PC-9 (cell line): ENCODE data around the gene THBD. TPM values are rescaled to one million over a fixed set of nuclear protein-coding genes. Genes with fewer than 3 reads are reported as not detected.

Experiments used
- Bru-seq: library from RNA; stranded (reverse); fragments of 400-500 nt; gene quantifications from one replicate; lab custom pipeline; 2021; lab: Mats Ljungman, UMichigan
- BruChase-seq, 2 experiments: library from RNA; stranded (reverse); fragments of 400-500 nt; gene quantifications; one replicate each; lab custom pipeline; 2021; lab: Mats Ljungman, UMichigan
- BruUV-seq: library from RNA; stranded (reverse); fragments of 400-500 nt; replicated peaks from 2 replicates; lab custom pipeline; 2021; lab: Mats Ljungman, UMichigan
- CTCF ChIA-PET: fragments of 300-600 bp; sonication (Branson Sonifier 250); formaldehyde crosslinking; loops from one replicate; lab custom pipeline; 2022; ENCODE audit warnings: antibody characterized with exemption; lab: Charles Lee
- POLR2A ChIA-PET: fragments of 300-600 bp; sonication (Branson Sonifier 250); formaldehyde crosslinking; loops from one replicate; lab custom pipeline; 2022; ENCODE audit warnings: antibody characterized with exemption; ENCODE audit not compliant: unreplicated experiment; lab: Charles Lee
- DNase-seq, 2 experiments: peaks; one replicate each; pipeline versions ENCODE4 v3.0.0 to v3.0.0-alpha.2; 2015 to 2022; ENCODE audit warnings: mixed read lengths in 1 of 2
- H2AFZ ChIP-seq: fragments of 200-600 bp; sonication (generic); 2 replicates; pipeline ENCODE4 v1.8.1; 2017; ENCODE audit warnings: antibody characterized with exemption
- H3F3A ChIP-seq: fragments of 200-600 bp; sonication (generic); 2 replicates; pipeline ENCODE4 v1.8.1; 2017; ENCODE audit warnings: antibody characterized with exemption, mild to moderate bottlenecking, low read depth; ENCODE audit not compliant: insufficient read depth
- H3K27ac ChIP-seq: fragments of 200-600 bp; sonication (generic); 2 replicates; pipeline ENCODE4 v1.6.1; 2016; ENCODE audit warnings: mixed run types
- H3K27me3 ChIP-seq: fragments of 200-600 bp; sonication (generic); 2 replicates; pipeline ENCODE4 v1.6.1; 2016; ENCODE audit warnings: low read depth, mixed run types; ENCODE audit not compliant: insufficient read depth
- H3K36me3 ChIP-seq: fragments of 200-600 bp; sonication (generic); 2 replicates; pipeline ENCODE4 v1.6.1; 2016; ENCODE audit warnings: low read depth, mixed run types
- H3K4me1 ChIP-seq: fragments of 200-600 bp; sonication (generic); replicated peaks from 2 replicates; pipeline ENCODE4 v1.6.1; 2016; ENCODE audit warnings: mixed run types; ENCODE audit not compliant: insufficient read depth
- H3K4me2 ChIP-seq: fragments of 200-600 bp; sonication (generic); 2 replicates; pipeline ENCODE4 v1.6.1; 2017; ENCODE audit warnings: mixed run types
- H3K4me3 ChIP-seq: fragments of 200-600 bp; sonication (generic); 2 replicates; pipeline ENCODE4 v1.6.1; 2016; ENCODE audit warnings: mixed run types
- H3K79me2 ChIP-seq: fragments of 200-600 bp; sonication (generic); 2 replicates; pipeline ENCODE4 v1.6.1; 2017; ENCODE audit warnings: low read depth, mixed run types
- H3K9me2 ChIP-seq: fragments of 200-600 bp; sonication (generic); 2 replicates; pipeline ENCODE4 v1.8.1; 2017; ENCODE audit warnings: mild to moderate bottlenecking; ENCODE audit not compliant: insufficient read depth
- H3K9me3 ChIP-seq: fragments of 200-600 bp; sonication (generic); 2 replicates; pipeline ENCODE4 v1.8.1; 2016; ENCODE audit warnings: low read depth; ENCODE audit not compliant: insufficient read depth
- H4K20me1 ChIP-seq: fragments of 200-600 bp; sonication (generic); 2 replicates; pipeline ENCODE4 v1.8.1; 2017; ENCODE audit not compliant: insufficient read depth
- EZH2 ChIP-seq: fragments of 200-600 bp; sonication (generic); IDR thresholded peaks from 2 replicates; pipeline ENCODE4 v1.8.0; 2017; ENCODE audit warnings: antibody characterized with exemption, low read depth
- intact Hi-C: fragments of 100-400 bp; cut with micrococcal nuclease; formaldehyde crosslinking; loops from one replicate; pipeline ENCODE4 v1.10.0; 2022; ENCODE audit not compliant: unreplicated experiment
- long read RNA-seq: library from polyadenylated mRNA; stranded (forward); transcript quantifications from one replicate; pipeline ENCODE4 v2.0.0, GENCODE V29; 2022
- total RNA-seq: library from RNA; stranded (reverse); gene quantifications from 2 replicates; pipeline ENCODE4 v1.2.3, GENCODE V29; 2021
- TF ChIP-seq, protein P1 (sequence below): fragments of 200-600 bp; sonication (generic); conservative IDR thresholded peaks from 2 replicates; pipeline ENCODE4 v1.6.1; 2017; ENCODE audit warnings: mixed run types, antibody characterized with exemption, mild to moderate bottlenecking, moderate library complexity

Gene THBD, protein sequence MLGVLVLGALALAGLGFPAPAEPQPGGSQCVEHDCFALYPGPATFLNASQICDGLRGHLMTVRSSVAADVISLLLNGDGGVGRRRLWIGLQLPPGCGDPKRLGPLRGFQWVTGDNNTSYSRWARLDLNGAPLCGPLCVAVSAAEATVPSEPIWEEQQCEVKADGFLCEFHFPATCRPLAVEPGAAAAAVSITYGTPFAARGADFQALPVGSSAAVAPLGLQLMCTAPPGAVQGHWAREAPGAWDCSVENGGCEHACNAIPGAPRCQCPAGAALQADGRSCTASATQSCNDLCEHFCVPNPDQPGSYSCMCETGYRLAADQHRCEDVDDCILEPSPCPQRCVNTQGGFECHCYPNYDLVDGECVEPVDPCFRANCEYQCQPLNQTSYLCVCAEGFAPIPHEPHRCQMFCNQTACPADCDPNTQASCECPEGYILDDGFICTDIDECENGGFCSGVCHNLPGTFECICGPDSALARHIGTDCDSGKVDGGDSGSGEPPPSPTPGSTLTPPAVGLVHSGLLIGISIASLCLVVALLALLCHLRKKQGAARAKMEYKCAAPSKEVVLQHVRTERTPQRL
- 1.7 and 3.0 TPM in 2 replicates for total RNA-seq
- percentile 43 among the genes with signal in this experiment for Bru-seq, nascent RNA
- percentile 70 among the genes with signal in this experiment for BruChase-seq, experiment 1, labeled RNA remaining after a 2-hour chase
- BruChase-seq, experiment 2, labeled RNA remaining after a 6-hour chase: percentile 71 among the genes with signal in this experiment
- long read RNA-seq, full-length matches to known transcripts: 1 of 2 reads
- long read RNA-seq, partial matches to known transcripts: 0 of 2 reads
- long read RNA-seq, other reads (novel, unspliced or antisense): 1 of 2 reads

DNA sequence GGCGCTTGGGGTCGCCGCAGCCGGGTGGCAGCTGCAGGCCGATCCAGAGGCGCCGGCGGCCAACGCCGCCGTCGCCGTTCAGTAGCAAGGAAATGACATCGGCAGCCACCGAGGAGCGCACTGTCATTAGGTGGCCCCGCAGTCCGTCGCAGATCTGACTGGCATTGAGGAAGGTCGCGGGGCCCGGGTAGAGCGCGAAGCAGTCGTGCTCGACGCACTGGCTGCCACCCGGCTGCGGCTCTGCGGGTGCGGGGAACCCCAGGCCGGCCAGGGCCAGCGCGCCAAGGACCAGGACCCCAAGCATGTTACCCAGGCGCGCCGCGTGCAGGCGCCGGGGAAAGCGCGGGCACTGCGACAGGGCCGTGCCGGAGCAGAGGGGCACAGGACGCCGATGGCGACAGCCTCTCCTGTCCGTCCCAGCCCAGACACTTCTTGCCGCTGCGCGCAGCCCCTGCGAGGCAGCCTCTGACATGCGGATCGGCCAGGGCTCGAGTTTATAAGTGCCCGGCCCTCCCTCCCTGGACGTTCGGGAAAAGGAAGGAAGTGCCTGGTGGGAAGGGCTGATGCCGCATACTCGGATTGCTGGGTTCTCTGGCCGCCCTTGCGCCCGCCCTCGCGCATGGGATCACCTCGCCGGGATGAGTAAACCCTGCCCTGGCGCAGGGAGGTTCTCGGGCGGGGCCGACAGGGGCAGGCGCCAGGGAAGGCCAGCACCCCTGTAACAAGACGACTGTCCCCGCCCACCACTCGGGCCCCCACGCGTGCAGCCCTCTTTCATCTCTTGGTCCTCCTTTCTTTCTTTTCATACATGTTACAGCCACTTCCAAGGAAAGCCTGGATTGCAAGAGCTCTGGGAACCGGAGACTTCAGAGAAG is at the start of gene THBD:
TSS of gene THBD (minus strand) at position 472 of the 875 bp plus-strand sequence. CDS start at position 304, 168 bp downstream.
- Histone ChIP-seq H3K4me2 (peak within 1 kb of the TSS; percentile 93), H4K20me1 (no peaks in the 10 kb centered on the region), H3K79me2 (peaks cover 40% of the 10 kb centered on the region), H3K4me1 (peaks cover 29% of the 10 kb centered on the region), H3K4me3 (peak within 1 kb of the TSS; percentile 75), H3F3A (peaks cover 23% of the 10 kb centered on the region), H3K9me2 (no peaks in the 10 kb centered on the region), H2AFZ (peak within 1 kb of the TSS; percentile 72), H3K9me3 (no peaks in the 10 kb centered on the region), H3K27me3 (no peaks in the 10 kb centered on the region), H3K27ac (peak within 1 kb of the TSS; percentile 97), H3K36me3 (no peaks in the 10 kb centered on the region)
- intact Hi-C loops: loop anchor here (1.0 to 10.0 kb wide), 6 partner anchors 152 to 715 kb away; no protein-coding TSS in a partner anchor
- DNase-seq: peak; percentile 67 to 72
- ChIA-PET CTCF (no interaction called here), POLR2A (interaction anchor here (0.7 kb wide), 1 partner anchor 153 kb away, joined by 6 read pairs; no protein-coding TSS in a partner anchor)
- no peak for TF ChIP-seq EZH2
- TF ChIP-seq, protein P1, sequence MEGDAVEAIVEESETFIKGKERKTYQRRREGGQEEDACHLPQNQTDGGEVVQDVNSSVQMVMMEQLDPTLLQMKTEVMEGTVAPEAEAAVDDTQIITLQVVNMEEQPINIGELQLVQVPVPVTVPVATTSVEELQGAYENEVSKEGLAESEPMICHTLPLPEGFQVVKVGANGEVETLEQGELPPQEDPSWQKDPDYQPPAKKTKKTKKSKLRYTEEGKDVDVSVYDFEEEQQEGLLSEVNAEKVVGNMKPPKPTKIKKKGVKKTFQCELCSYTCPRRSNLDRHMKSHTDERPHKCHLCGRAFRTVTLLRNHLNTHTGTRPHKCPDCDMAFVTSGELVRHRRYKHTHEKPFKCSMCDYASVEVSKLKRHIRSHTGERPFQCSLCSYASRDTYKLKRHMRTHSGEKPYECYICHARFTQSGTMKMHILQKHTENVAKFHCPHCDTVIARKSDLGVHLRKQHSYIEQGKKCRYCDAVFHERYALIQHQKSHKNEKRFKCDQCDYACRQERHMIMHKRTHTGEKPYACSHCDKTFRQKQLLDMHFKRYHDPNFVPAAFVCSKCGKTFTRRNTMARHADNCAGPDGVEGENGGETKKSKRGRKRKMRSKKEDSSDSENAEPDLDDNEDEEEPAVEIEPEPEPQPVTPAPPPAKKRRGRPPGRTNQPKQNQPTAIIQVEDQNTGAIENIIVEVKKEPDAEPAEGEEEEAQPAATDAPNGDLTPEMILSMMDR: no peak
- BruUV-seq: no TSS peak

DNA sequence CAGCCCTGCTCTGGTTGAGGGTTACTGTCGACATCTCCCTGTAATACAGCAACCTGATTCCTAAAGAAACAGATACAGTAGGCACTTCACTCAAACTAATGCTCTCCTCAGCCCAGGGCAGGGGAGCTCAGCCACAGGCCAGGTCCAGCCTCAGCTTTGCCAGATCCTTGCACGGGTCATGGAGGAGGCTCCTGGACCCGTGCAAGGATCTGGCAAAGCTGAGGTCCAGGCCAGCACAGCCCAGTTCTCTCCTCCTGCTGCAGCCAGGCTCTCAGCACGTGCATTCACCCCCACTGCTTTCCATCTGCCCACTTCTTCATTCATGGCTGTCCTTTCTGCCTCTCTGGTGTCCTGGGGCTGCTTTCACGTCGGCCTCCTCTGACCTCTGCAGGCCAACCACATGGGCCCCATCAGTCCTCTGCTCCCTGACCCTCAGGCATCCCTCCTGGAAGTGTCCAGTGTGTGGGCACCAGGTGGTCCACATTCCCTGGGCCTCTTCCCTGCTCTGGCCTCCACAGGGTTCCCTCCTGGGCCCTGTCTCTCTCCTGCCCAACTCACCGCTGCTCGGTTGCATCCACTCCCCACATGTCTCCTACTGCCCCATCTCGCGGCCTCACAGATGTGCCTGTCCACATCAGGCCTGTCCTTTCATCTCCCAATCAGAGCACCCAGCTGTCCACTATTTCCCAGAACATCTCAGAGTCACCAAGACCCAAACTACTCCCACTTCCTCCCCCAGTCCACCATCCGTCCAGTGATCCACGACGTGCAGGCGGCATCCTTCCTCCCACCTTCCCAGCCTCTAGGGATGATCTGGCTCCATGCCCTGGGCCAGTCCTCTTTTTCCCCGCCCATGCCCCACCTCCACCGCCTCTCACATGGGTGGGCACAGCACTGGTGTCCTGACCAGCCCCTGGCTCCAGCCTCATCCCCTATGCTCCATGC is 48.4 kb upstream of the THBD start:
- no peak overlapping the region for H3K4me3 ChIP-seq
- no peak overlapping the region for H3K27ac ChIP-seq
- CTCF ChIA-PET: no interaction called here
- no peaks in the 10 kb centered on the region for H4K20me1 ChIP-seq
- no peak for DNase-seq
- POLR2A ChIA-PET: interaction anchor here (0.6 kb wide), 1 partner anchor 20 kb away, joined by 3 read pairs; no protein-coding TSS in a partner anchor
- no peaks in the 10 kb centered on the region for H3F3A ChIP-seq
- H2AFZ ChIP-seq: no peak overlapping the region
- BruUV-seq: no TSS peak
- H3K4me2 ChIP-seq: no peak overlapping the region
- H3K79me2 ChIP-seq: no peaks in the 10 kb centered on the region
- H3K9me3 ChIP-seq: no peaks in the 10 kb centered on the region
- no peaks in the 10 kb centered on the region for H3K27me3 ChIP-seq
- no peaks in the 10 kb centered on the region for H3K9me2 ChIP-seq
- no peaks in the 10 kb centered on the region for H3K36me3 ChIP-seq
- intact Hi-C loops: no loop called here
- no peak for TF ChIP-seq EZH2
- TF ChIP-seq, protein P1: no peak
- peaks cover 18% of the 10 kb centered on the region for H3K4me1 ChIP-seq
